HG02571 (cell line): ENCODE results near the gene SPAST.
"Not testable (repeated sequence)": the region's sequence is repeated elsewhere in the genome, so short reads cannot be mapped to it uniquely, and the experiment has no call there.

ENCODE experiments used
- ATAC-seq: cut with Tn5 transposase; IDR thresholded peaks from one replicate; pipeline ENCODE4 v1.9.1; 2021; ENCODE audit warnings: mild to moderate bottlenecking, moderate library complexity; ENCODE audit not compliant: unreplicated experiment

Gene SPAST

GRCh38 chr2:32063310-32064020, at the start of gene SPAST:
Gene SPAST (plus strand): TSS chr2:32063556. CDS start chr2:32063832, 276 bp downstream.
- peak; percentile 94 for ATAC-seq

GRCh38 chr2:32018789-32019482, 44.4 kb upstream of the SPAST start:
- not testable (repeated sequence) for ATAC-seq

GRCh38 chr2:32034198-32034887, 29.0 kb upstream of the SPAST start:
- ATAC-seq, result not testable (repeated sequence)

- ATAC-seq, result peak; percentile 87
Measured at GRCh38 chr2:32039447-32040219, 23.7 kb upstream of the SPAST start, which contains the start of gene DPY30. Gene DPY30 (minus strand): TSS chr2:32039805. CDS start chr2:32039456, 349 bp downstream.

- ATAC-seq, result no peak
Measured at GRCh38 chr2:32043561-32043960, 19.8 kb upstream of the SPAST start.

GRCh38 chr2:32051836-32052439, 11.4 kb upstream of the SPAST start:
- no peak for ATAC-seq

GRCh38 chr2:32054583-32054982, 8.8 kb upstream of the SPAST start:
- not testable (repeated sequence) for ATAC-seq

GRCh38 chr2:32058130-32058529, 5.2 kb upstream of the SPAST start:
- no peak for ATAC-seq

- ATAC-seq, result no peak
Measured at GRCh38 chr2:32060266-32060665, 3.1 kb upstream of the SPAST start.

- ATAC-seq, result no peak
Measured at GRCh38 chr2:32061430-32061829, 1.9 kb upstream of the SPAST start.

- no peak for ATAC-seq
Measured at GRCh38 chr2:32061973-32062861, 1.1 kb upstream of the SPAST start.

- ATAC-seq, result no peak
Measured at GRCh38 chr2:32064021-32064601, 755 bp downstream of the SPAST start.

GRCh38 chr2:32064713-32065112, 1.4 kb downstream of the SPAST start:
- ATAC-seq, result no peak

GRCh38 chr2:32067549-32067948, 4.2 kb downstream of the SPAST start:
- ATAC-seq, result no peak

GRCh38 chr2:32074134-32074506, 10.8 kb downstream of the SPAST start:
- no peak for ATAC-seq

GRCh38 chr2:32095671-32096070, 32.3 kb downstream of the SPAST start:
- no peak for ATAC-seq

- no peak for ATAC-seq
Measured at GRCh38 chr2:32108111-32108510, 44.8 kb downstream of the SPAST start.

- no peak for ATAC-seq
Measured at GRCh38 chr2:32118055-32118454, 54.7 kb downstream of the SPAST start.

- ATAC-seq, result no peak
Measured at GRCh38 chr2:32119161-32119560, 55.8 kb downstream of the SPAST start.
